Measurements from ENCODE around the gene SLC5A5.

DNA sequence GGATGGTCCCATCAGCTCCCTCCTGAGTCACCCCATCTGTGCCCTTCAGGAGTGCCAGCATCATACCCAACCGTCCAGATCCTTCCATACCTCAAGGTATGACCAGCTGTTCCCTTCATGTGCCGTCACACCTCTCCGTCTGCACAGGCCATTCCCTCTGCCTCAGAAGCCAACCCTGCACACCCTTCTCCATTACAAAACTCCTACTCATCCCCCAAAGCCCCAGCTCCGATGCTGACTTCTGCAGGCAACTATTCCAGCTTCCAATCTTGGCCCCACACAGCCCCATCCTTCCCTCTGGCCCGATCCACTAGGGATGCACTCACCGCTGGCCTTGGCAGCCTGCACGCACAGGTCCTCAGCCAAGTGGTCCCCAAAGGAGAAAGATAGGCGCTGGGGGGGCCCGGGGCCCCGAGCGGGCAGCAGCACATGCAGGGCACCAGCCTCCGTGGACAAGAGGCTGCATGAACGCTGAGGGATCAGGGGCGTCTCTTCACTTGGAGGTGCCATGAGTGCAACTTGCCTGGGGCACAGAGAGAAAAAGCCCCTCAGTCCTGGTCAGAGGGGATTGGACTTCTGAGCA is 27.7 kb upstream of the SLC5A5 start:
- TF ChIP-seq ZNF214 (tag by site-specific recombination; IDR thresholded peaks at IDR 0.05; ENCODE audit: borderline replicate concordance) (no peak), ZNF624 (tag by site-specific recombination; IDR thresholded peaks at IDR 0.05) (no peak), RBAK (tag by site-specific recombination; IDR thresholded peaks at IDR 0.05) (no peak), ZNF404 (tag by site-specific recombination; IDR thresholded peaks at IDR 0.05) (no peak), ZNF670 (tag by site-specific recombination; IDR thresholded peaks at IDR 0.05; ENCODE audit: low read depth) (no peak), ZNF302 (tag by site-specific recombination; IDR thresholded peaks at IDR 0.05; ENCODE audit: low read depth) (no peak), ZBTB1 (tag by site-specific recombination; IDR thresholded peaks at IDR 0.05) (no peak), TCF7L2 (IDR thresholded peaks at IDR 0.05; ENCODE audit: borderline replicate concordance, low read depth, low read length) (no peak)
- TF ChIP-seq, protein P1, sequence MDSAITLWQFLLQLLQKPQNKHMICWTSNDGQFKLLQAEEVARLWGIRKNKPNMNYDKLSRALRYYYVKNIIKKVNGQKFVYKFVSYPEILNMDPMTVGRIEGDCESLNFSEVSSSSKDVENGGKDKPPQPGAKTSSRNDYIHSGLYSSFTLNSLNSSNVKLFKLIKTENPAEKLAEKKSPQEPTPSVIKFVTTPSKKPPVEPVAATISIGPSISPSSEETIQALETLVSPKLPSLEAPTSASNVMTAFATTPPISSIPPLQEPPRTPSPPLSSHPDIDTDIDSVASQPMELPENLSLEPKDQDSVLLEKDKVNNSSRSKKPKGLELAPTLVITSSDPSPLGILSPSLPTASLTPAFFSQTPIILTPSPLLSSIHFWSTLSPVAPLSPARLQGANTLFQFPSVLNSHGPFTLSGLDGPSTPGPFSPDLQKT (IDR thresholded peaks at IDR 0.05; ENCODE audit: borderline replicate concordance, low read depth, low read length), result no peak
- TF ChIP-seq, protein P2, sequence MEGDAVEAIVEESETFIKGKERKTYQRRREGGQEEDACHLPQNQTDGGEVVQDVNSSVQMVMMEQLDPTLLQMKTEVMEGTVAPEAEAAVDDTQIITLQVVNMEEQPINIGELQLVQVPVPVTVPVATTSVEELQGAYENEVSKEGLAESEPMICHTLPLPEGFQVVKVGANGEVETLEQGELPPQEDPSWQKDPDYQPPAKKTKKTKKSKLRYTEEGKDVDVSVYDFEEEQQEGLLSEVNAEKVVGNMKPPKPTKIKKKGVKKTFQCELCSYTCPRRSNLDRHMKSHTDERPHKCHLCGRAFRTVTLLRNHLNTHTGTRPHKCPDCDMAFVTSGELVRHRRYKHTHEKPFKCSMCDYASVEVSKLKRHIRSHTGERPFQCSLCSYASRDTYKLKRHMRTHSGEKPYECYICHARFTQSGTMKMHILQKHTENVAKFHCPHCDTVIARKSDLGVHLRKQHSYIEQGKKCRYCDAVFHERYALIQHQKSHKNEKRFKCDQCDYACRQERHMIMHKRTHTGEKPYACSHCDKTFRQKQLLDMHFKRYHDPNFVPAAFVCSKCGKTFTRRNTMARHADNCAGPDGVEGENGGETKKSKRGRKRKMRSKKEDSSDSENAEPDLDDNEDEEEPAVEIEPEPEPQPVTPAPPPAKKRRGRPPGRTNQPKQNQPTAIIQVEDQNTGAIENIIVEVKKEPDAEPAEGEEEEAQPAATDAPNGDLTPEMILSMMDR (tag by site-specific recombination; IDR thresholded peaks at IDR 0.05), result no peak
- TF ChIP-seq, protein P3, sequence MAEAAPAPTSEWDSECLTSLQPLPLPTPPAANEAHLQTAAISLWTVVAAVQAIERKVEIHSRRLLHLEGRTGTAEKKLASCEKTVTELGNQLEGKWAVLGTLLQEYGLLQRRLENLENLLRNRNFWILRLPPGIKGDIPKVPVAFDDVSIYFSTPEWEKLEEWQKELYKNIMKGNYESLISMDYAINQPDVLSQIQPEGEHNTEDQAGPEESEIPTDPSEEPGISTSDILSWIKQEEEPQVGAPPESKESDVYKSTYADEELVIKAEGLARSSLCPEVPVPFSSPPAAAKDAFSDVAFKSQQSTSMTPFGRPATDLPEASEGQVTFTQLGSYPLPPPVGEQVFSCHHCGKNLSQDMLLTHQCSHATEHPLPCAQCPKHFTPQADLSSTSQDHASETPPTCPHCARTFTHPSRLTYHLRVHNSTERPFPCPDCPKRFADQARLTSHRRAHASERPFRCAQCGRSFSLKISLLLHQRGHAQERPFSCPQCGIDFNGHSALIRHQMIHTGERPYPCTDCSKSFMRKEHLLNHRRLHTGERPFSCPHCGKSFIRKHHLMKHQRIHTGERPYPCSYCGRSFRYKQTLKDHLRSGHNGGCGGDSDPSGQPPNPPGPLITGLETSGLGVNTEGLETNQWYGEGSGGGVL (tag by site-specific recombination; IDR thresholded peaks at IDR 0.05), result no peak
